KOPT-K1 (cell line): Measurements from ENCODE around the gene STX3.

ENCODE experiments used
- H3K27ac ChIP-seq: fragments of 200-600 bp; sonication (generic); 2 replicates; pipeline ENCODE4 v1.5.1; 2016; ENCODE audit warnings: antibody characterized with exemption, mild to moderate bottlenecking, low read depth, low read length; ENCODE audit not compliant: poor library complexity, severe bottlenecking
- H3K36me3 ChIP-seq: fragments of 200-600 bp; sonication (generic); 2 replicates; pipeline ENCODE4 v1.5.1; 2017; ENCODE audit warnings: antibody characterized with exemption, mild to moderate bottlenecking, low read length, moderate library complexity; ENCODE audit not compliant: insufficient read depth
- H3K9me3 ChIP-seq: fragments of 200-600 bp; sonication (generic); 2 replicates; pipeline ENCODE4 v1.5.1; 2017; ENCODE audit warnings: antibody characterized with exemption, low read length, mild to moderate bottlenecking; ENCODE audit not compliant: insufficient read depth, poor library complexity, severe bottlenecking

Gene STX3

DNA sequence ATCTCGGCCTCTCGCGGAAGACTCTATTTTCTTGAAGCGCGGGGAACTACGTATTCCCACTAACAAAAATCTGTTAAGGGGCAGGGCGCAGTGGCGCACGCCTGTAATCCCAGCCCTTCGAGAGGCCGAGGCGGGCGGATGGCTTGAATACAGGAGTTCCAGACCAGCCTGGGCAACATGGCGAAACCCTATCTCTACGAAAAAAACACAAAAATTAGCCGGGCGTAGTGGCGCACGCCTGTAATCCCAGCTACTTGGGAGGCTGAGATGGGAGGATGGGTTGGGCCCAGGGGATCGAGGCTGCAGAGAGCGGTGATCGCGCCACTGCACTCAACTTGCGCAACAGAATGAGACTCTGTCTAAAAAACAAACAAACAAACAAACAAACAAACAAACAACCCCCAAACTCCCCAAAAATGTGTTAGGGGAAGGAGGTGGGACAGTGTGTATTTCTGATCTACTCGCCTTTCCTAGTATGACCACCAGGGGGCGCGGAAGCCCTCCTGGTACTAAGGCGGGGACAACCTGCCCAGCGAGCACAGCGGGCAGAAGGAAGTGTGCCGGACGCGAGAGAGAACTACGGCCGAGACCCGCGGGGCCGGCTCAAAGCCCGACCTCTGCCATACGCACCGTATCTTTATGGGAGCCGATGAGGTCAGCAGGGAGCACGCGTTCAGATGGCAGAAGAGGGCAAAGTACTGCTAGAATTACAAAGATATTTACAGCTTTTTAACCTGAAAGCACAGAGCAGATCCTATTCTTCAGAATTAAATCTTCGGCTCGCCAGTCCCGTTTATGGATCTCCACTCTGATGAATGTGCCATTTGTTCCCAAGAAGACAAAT is 1.3 kb upstream of the STX3 start:
- Histone ChIP-seq H3K36me3 (no peaks in the 10 kb centered on the region), H3K27ac (no peak overlapping the region)

GRCh38 chr11:59754494-59754858 is 700 bp upstream of the STX3 start:
- Histone ChIP-seq H3K36me3 (no peaks in the 10 kb centered on the region), H3K27ac (no peak overlapping the region), H3K9me3 (no peaks in the 10 kb centered on the region)

More for the DNA sequence above, 1.3 kb upstream of the STX3 start:
- no peaks in the 10 kb centered on the region for H3K9me3 ChIP-seq

DNA sequence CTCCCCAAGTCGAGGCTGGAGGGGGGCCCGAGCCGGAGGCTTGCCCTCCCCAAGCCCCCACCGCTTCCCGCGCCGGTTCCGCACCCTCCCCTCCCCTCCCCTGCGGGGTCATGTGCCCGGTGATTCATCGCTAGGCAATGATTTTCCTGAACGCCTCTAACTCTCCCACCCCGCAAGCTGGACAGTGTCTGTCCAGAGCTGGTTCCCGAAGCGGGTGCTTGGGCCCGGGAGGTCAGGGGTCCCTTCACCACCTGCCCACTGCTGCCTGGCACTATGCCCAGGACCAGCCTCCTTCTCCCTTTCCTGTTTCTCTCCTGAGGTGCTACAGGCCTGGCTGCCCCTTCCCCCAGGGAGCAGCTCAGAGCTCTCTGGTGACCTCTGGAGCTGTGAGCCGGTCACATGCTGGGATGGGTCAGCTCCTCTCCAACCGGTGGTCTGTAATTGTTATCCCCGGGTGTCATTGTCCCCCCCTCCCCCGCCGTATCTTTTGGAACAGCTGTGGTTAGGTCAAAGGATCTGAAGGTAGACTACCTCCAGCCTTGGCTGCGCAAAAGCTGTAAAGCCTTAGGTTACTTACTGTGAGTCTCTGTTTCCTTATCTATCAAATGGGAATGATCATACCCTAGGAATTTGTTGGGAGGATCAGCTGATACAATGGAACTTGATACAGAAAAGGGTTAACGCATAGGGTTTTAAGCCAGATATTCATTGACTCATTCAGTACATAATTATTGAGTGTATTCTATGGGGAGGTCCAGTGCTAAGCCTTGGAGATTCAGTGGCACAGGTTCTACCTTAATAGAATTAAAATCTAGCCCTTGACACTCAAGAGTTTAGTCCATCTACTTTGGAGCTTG is 753 bp downstream of the STX3 start:
- Histone ChIP-seq H3K27ac (no peak overlapping the region), H3K36me3 (no peaks in the 10 kb centered on the region), H3K9me3 (no peaks in the 10 kb centered on the region)

DNA sequence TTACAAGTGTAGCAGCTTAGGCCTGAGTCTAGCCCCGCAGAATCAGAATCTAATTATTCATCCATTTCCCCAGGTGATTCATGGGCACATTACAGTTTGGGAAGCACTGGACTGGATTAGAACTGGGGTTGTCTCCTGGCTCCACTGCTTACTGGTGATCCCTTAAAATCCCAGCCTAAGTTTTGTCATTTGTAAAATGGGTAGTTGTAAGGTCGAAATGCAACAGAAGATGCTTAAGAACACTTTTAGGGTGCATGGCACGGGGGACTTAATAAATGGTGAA is 1.3 kb downstream of the STX3 start:
- no peaks in the 10 kb centered on the region for H3K36me3 ChIP-seq
- no peak overlapping the region for H3K27ac ChIP-seq
- no peaks in the 10 kb centered on the region for H3K9me3 ChIP-seq

- H3K9me3 ChIP-seq: no peaks in the 10 kb centered on the region
- H3K36me3 ChIP-seq: no peaks in the 10 kb centered on the region
- H3K27ac ChIP-seq: no peak overlapping the region
Measured at GRCh38 chr11:59756845-59757244, 1.7 kb downstream of the STX3 start.

GRCh38 chr11:59758401-59759037 is 3.3 kb downstream of the STX3 start:
- Histone ChIP-seq H3K36me3 (no peaks in the 10 kb centered on the region), H3K27ac (no peak overlapping the region), H3K9me3 (no peaks in the 10 kb centered on the region)

DNA sequence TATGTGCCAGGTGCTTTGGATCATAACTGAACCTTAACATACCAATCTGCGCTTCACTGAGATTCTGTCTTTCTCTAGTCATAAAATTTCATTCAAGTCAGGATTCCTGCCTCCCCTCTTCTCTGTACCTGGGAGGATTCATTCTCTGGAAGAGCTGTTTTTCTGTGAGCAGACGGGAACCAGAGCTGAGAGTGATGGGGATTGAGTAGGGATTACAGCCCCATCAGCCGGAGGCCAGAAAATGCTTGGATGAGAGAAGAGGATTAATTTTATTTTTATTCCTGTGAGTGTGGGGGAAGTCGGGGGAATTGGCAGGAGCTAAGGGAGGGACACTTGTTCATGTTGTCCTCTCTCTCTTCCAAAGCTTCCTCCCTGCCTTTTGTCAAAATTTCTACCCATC is 4.7 kb downstream of the STX3 start:
- Histone ChIP-seq H3K27ac (no peak overlapping the region), H3K36me3 (no peaks in the 10 kb centered on the region), H3K9me3 (no peaks in the 10 kb centered on the region)

DNA sequence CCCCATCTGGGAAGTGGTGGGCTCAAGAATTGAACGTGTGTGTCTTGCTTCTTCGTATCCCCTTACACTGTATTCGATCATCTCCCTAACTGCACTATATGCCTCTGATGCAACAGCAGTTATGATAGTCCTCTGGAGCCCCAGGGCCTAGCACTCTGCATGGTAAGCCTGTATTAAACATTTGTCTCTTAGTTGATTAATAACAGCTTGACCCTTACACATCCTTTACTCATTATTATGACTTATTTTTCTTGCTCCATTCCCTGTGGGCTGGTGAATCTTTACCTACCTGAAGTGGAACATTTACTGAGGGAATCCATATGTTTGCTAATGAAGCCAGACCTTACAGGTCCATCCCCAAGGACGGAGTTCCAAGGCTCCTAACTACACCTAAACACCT is 5.6 kb downstream of the STX3 start:
- Histone ChIP-seq H3K36me3 (no peaks in the 10 kb centered on the region), H3K27ac (no peak overlapping the region), H3K9me3 (no peaks in the 10 kb centered on the region)

DNA sequence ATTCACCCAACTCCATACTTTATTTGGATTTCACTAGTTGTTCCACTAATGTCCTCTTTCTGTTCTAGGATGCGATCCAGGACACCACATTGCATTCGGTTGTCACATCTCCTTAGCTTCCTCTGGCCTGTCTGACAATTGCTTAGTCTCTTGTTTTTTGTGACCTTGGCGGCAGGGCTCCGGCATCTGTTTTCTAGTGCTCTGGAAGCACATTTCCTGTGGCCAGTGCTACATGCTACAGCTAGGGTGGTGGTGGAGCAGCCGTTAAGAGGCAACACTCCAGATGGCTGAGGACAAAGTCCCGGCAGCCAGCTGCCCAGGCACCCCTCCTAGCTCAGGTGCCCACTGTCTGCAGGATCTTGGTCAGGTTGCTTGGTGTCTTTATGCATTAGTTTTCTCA is 6.8 kb downstream of the STX3 start:
- H3K9me3 ChIP-seq: no peaks in the 10 kb centered on the region
- no peaks in the 10 kb centered on the region for H3K36me3 ChIP-seq
- H3K27ac ChIP-seq: no peak overlapping the region

DNA sequence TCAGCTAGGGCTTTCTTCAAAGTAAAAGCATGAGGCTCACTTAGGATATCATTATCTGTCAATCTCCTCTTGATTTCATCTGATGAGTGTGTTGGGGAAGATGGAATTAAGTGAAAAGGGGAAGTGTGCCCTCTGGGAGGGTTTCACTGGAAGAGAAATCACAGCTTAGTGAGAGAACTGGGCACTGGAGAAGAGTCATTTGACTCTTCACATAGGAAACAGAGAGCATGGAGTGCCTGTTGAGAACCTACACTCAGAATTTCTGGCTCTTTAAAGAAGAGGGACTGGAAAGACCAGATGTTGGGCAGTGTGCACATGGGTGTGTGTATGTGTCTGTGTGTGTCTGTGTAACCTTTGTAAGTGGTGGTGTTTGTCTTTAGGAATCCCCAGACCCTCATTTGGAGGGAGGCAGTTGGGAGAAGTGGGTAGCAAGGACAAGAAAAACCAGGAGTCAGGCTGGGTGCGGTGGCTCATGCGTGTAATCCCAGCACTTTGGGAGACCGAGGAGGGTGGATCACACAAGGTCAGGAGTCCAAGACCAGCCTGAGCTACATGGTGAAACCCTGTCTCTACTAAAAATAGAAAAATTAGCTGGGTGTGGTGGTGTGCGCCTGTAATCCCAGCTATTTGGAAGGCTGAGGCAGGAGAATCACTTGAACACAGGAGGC is 10.0 kb downstream of the STX3 start:
- H3K36me3 ChIP-seq: no peaks in the 10 kb centered on the region
- no peaks in the 10 kb centered on the region for H3K9me3 ChIP-seq
- H3K27ac ChIP-seq: no peak overlapping the region

GRCh38 chr11:59766542-59767224 is 11.5 kb downstream of the STX3 start:
- Histone ChIP-seq H3K9me3 (no peaks in the 10 kb centered on the region), H3K36me3 (no peaks in the 10 kb centered on the region), H3K27ac (no peak overlapping the region)

- H3K9me3 ChIP-seq: no peaks in the 10 kb centered on the region
Measured at GRCh38 chr11:59767225-59767611, 12.0 kb downstream of the STX3 start.

GRCh38 chr11:59769111-59769510 is 13.9 kb downstream of the STX3 start:
- Histone ChIP-seq H3K36me3 (no peaks in the 10 kb centered on the region), H3K9me3 (no peaks in the 10 kb centered on the region), H3K27ac (no peak overlapping the region)

More at GRCh38 chr11:59767225-59767611, 12.0 kb downstream of the STX3 start:
- H3K36me3 ChIP-seq: no peaks in the 10 kb centered on the region
- no peak overlapping the region for H3K27ac ChIP-seq

DNA sequence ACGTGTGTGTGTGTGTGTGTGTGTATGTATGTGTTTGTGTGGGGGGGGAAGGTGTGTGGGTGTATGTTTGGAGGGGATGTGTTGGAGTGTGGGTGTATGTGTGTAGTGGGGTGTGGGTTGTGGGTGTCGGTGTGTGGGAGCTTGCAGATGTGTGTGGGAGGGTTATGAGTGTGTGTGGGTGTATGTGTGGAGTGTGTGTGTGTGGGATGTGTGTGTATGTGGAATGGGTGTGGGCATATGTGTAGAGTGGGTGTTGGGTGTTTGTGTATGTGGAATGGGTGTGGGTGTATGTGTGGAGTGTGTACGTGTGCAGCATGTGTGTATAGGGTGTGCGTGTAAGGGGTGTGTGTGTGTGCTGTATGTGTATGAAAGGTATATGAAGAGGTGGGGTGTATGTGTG is 14.7 kb downstream of the STX3 start:
- Histone ChIP-seq H3K27ac (no peak overlapping the region), H3K36me3 (no peaks in the 10 kb centered on the region), H3K9me3 (no peaks in the 10 kb centered on the region)
